WTC11 (cell line): ENCODE results near the gene SERPINA4. TPM values are rescaled to one million over a fixed set of nuclear protein-coding genes. Genes with fewer than 3 reads are reported as not detected.

Experiments used
- ATAC-seq: fragments of 200-7000 bp; cut with Tn5 transposase; 2 replicates; pipeline ENCODE4 v1.10.0; 2021; ENCODE audit warnings: mild to moderate bottlenecking, moderate library complexity
- CTCF ChIA-PET: fragments of 300-600 bp; sonication (Branson Sonifier 250); formaldehyde crosslinking; loops from one replicate; lab custom pipeline; 2021; ENCODE audit warnings: antibody characterized with exemption; lab: Charles Lee
- POLR2A ChIA-PET: fragments of 350-600 bp; sonication (Branson Sonifier 250); formaldehyde crosslinking; loops from one replicate; lab custom pipeline; 2021; ENCODE audit warnings: antibody characterized with exemption; lab: Charles Lee
- DNase-seq: peaks from one replicate; pipeline ENCODE4 v3.0.0; 2021; ENCODE audit warnings: low spot score
- H3K27ac Mint-ChIP-seq: 2 replicates; pipeline ENCODE4 v1.8.0; 2021; ENCODE audit warnings: mixed read lengths
- H3K27me3 Mint-ChIP-seq: 2 replicates; pipeline ENCODE4 v1.8.0; 2021; ENCODE audit warnings: low read depth, mild to moderate bottlenecking, moderate library complexity, mixed read lengths
- H3K36me3 Mint-ChIP-seq: 2 replicates; pipeline ENCODE4 v1.8.0; 2021; ENCODE audit warnings: mixed read lengths
- H3K4me1 Mint-ChIP-seq: 2 replicates; pipeline ENCODE4 v1.8.0; 2022; ENCODE audit warnings: mixed read lengths
- H3K4me3 Mint-ChIP-seq: 2 replicates; pipeline ENCODE4 v1.8.0; 2021; ENCODE audit warnings: mild to moderate bottlenecking, moderate library complexity, mixed read lengths
- H3K9me3 Mint-ChIP-seq: 2 replicates; pipeline ENCODE4 v1.8.0; 2021; ENCODE audit warnings: mixed read lengths
- CDX4 ChIP-seq: fragments of 250-450 bp; sonication (Bioruptor Pico); IDR thresholded peaks from 2 replicates; pipeline ENCODE4 v1.9.0; 2021; ENCODE audit warnings: moderate library complexity, mild to moderate bottlenecking, inconsistent platforms, borderline replicate concordance
- CREM ChIP-seq: sonication (generic); formaldehyde crosslinking; IDR thresholded peaks from 2 replicates; pipeline ENCODE4 v1.8.1; 2022; ENCODE audit warnings: mild to moderate bottlenecking, missing genetic modification reagents, moderate library complexity
- E2F5 ChIP-seq: sonication (generic); formaldehyde crosslinking; IDR thresholded peaks from 2 replicates; pipeline ENCODE4 v1.8.1; 2022; ENCODE audit warnings: mild to moderate bottlenecking, moderate library complexity, missing genetic modification reagents
- HMGXB4 ChIP-seq: sonication (generic); formaldehyde crosslinking; IDR thresholded peaks from 2 replicates; pipeline ENCODE4 v1.8.1; 2023; ENCODE audit warnings: mild to moderate bottlenecking, moderate library complexity, missing genetic modification reagents
- JAZF1 ChIP-seq: fragments of 250-450 bp; sonication (Bioruptor Pico); IDR thresholded peaks from 2 replicates; pipeline ENCODE4 v1.9.0; 2021; ENCODE audit warnings: moderate library complexity, mild to moderate bottlenecking, inconsistent platforms
- NR1H2 ChIP-seq: sonication (generic); formaldehyde crosslinking; IDR thresholded peaks from 2 replicates; pipeline ENCODE4 v1.9.0; 2021; ENCODE audit warnings: mild to moderate bottlenecking, moderate library complexity, missing genetic modification reagents
- PRRX2 ChIP-seq: fragments of 250-450 bp; sonication (Bioruptor Pico); IDR thresholded peaks from 2 replicates; pipeline ENCODE4 v1.8.0; 2021; ENCODE audit warnings: mild to moderate bottlenecking
- SMAD3 ChIP-seq: sonication (generic); formaldehyde crosslinking; IDR thresholded peaks from 2 replicates; pipeline ENCODE4 v1.8.0; 2022; ENCODE audit warnings: missing genetic modification reagents, mild to moderate bottlenecking, borderline replicate concordance
- SOX15 ChIP-seq: fragments of 250-450 bp; sonication (Bioruptor Pico); IDR thresholded peaks from 2 replicates; pipeline ENCODE4 v1.9.0; 2021; ENCODE audit warnings: mild to moderate bottlenecking
- ZNF416 ChIP-seq: fragments of 250-450 bp; sonication (Bioruptor Pico); IDR thresholded peaks from 2 replicates; pipeline ENCODE4 v1.9.0; 2021; ENCODE audit warnings: mild to moderate bottlenecking, inconsistent platforms
- total RNA-seq: library from RNA; stranded (reverse); gene quantifications from 3 replicates; pipeline ENCODE4 v1.2.3, GENCODE V29; 2021
- TF ChIP-seq, protein P1 (sequence below): sonication (generic); formaldehyde crosslinking; IDR thresholded peaks from 2 replicates; pipeline ENCODE4 v1.8.0; 2022; ENCODE audit warnings: mild to moderate bottlenecking, missing genetic modification reagents
- TF ChIP-seq, protein P2 (sequence below): sonication (generic); formaldehyde crosslinking; IDR thresholded peaks from 2 replicates; pipeline ENCODE4 v1.8.0; 2023; ENCODE audit warnings: missing genetic modification reagents, mild to moderate bottlenecking, borderline replicate concordance
- TF ChIP-seq, protein P3 (sequence below): fragments of 250-450 bp; sonication (Bioruptor Pico); IDR thresholded peaks from 2 replicates; pipeline ENCODE4 v1.9.0; 2021; ENCODE audit warnings: mild to moderate bottlenecking
- TF ChIP-seq, protein P4 (sequence below): sonication (generic); formaldehyde crosslinking; IDR thresholded peaks from 2 replicates; pipeline ENCODE4 v1.8.1; 2023; ENCODE audit warnings: mild to moderate bottlenecking, missing genetic modification reagents, borderline replicate concordance
- TF ChIP-seq, protein P5 (sequence below): sonication (generic); formaldehyde crosslinking; IDR thresholded peaks from 2 replicates; pipeline ENCODE4 v1.8.1; 2022; ENCODE audit warnings: low read depth, mild to moderate bottlenecking, moderate library complexity, missing genetic modification reagents, borderline replicate concordance

SERPINA4 gene
- total RNA-seq, 1 experiment from 2014 or later, result not detected

GRCh38 chr14:94602722-94603121 is 41.5 kb downstream of the SERPINA4 start (continued):
- no peak for TF ChIP-seq HMGXB4 (CRISPR knock-in tag)
- no peak for TF ChIP-seq E2F5
- TF ChIP-seq, protein P1, sequence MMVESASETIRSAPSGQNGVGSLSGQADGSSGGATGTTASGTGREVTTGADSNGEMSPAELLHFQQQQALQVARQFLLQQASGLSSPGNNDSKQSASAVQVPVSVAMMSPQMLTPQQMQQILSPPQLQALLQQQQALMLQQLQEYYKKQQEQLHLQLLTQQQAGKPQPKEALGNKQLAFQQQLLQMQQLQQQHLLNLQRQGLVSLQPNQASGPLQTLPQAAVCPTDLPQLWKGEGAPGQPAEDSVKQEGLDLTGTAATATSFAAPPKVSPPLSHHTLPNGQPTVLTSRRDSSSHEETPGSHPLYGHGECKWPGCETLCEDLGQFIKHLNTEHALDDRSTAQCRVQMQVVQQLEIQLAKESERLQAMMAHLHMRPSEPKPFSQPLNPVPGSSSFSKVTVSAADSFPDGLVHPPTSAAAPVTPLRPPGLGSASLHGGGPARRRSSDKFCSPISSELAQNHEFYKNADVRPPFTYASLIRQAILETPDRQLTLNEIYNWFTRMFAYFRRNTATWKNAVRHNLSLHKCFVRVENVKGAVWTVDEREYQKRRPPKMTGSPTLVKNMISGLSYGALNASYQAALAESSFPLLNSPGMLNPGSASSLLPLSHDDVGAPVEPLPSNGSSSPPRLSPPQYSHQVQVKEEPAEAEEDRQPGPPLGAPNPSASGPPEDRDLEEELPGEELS (CRISPR knock-in tag), result no peak
- TF ChIP-seq SOX15, result no peak
- no peak for TF ChIP-seq CDX4 (CRISPR knock-in tag)
- TF ChIP-seq PRRX2 (CRISPR knock-in tag), result no peak

DNA sequence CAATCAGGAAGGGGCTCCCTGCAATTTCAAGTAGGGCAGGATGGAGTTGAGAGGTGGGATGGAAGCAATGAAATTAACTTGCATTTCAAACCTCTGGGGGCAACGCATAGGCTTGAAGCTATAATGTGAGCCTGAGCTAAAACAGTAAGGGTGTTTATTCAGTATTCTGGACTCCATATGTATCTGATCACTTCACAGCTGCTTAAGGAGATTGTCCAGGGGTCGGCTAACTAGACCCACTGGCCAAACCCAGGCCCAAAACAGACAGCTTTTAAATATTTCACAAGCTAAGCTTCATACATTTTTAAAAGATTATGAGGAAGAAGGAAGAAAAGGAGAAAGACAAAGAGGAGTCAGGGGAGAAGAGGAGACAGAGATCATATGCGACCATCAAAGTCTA is 44.1 kb downstream of the SERPINA4 start:
- Mint-ChIP-seq H3K27me3 (peaks cover 8% of the 10 kb centered on the region), H3K36me3 (no peaks in the 10 kb centered on the region; the same call in 1 of the 2 replicates), H3K4me3 (no peak overlapping the region), H3K4me1 (0 out of 2 replicates have a peak, but pooled peaks cover 4% of the 10 kb centered on the region), H3K27ac (no peak overlapping the region), H3K9me3 (peaks cover 28% of the 10 kb centered on the region)
- ChIA-PET POLR2A (no interaction called here), CTCF (interaction anchor here (1.7 kb wide), 1 partner anchor 119 kb away, joined by 6 read pairs; no protein-coding TSS in a partner anchor)
- DNase-seq, result no peak
- no peak for ATAC-seq
- TF ChIP-seq, protein P2, sequence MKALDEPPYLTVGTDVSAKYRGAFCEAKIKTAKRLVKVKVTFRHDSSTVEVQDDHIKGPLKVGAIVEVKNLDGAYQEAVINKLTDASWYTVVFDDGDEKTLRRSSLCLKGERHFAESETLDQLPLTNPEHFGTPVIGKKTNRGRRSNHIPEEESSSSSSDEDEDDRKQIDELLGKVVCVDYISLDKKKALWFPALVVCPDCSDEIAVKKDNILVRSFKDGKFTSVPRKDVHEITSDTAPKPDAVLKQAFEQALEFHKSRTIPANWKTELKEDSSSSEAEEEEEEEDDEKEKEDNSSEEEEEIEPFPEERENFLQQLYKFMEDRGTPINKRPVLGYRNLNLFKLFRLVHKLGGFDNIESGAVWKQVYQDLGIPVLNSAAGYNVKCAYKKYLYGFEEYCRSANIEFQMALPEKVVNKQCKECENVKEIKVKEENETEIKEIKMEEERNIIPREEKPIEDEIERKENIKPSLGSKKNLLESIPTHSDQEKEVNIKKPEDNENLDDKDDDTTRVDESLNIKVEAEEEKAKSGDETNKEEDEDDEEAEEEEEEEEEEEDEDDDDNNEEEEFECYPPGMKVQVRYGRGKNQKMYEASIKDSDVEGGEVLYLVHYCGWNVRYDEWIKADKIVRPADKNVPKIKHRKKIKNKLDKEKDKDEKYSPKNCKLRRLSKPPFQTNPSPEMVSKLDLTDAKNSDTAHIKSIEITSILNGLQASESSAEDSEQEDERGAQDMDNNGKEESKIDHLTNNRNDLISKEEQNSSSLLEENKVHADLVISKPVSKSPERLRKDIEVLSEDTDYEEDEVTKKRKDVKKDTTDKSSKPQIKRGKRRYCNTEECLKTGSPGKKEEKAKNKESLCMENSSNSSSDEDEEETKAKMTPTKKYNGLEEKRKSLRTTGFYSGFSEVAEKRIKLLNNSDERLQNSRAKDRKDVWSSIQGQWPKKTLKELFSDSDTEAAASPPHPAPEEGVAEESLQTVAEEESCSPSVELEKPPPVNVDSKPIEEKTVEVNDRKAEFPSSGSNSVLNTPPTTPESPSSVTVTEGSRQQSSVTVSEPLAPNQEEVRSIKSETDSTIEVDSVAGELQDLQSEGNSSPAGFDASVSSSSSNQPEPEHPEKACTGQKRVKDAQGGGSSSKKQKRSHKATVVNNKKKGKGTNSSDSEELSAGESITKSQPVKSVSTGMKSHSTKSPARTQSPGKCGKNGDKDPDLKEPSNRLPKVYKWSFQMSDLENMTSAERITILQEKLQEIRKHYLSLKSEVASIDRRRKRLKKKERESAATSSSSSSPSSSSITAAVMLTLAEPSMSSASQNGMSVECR (CRISPR knock-in tag), result no peak
- TF ChIP-seq, protein P3, sequence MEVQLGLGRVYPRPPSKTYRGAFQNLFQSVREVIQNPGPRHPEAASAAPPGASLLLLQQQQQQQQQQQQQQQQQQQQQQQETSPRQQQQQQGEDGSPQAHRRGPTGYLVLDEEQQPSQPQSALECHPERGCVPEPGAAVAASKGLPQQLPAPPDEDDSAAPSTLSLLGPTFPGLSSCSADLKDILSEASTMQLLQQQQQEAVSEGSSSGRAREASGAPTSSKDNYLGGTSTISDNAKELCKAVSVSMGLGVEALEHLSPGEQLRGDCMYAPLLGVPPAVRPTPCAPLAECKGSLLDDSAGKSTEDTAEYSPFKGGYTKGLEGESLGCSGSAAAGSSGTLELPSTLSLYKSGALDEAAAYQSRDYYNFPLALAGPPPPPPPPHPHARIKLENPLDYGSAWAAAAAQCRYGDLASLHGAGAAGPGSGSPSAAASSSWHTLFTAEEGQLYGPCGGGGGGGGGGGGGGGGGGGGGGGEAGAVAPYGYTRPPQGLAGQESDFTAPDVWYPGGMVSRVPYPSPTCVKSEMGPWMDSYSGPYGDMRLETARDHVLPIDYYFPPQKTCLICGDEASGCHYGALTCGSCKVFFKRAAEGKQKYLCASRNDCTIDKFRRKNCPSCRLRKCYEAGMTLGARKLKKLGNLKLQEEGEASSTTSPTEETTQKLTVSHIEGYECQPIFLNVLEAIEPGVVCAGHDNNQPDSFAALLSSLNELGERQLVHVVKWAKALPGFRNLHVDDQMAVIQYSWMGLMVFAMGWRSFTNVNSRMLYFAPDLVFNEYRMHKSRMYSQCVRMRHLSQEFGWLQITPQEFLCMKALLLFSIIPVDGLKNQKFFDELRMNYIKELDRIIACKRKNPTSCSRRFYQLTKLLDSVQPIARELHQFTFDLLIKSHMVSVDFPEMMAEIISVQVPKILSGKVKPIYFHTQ (CRISPR knock-in tag), result no peak
- TF ChIP-seq ZNF416 (CRISPR knock-in tag), result no peak
- TF ChIP-seq SMAD3 (CRISPR knock-in tag), result no peak
- TF ChIP-seq JAZF1 (CRISPR knock-in tag), result no peak
- TF ChIP-seq, protein P4, sequence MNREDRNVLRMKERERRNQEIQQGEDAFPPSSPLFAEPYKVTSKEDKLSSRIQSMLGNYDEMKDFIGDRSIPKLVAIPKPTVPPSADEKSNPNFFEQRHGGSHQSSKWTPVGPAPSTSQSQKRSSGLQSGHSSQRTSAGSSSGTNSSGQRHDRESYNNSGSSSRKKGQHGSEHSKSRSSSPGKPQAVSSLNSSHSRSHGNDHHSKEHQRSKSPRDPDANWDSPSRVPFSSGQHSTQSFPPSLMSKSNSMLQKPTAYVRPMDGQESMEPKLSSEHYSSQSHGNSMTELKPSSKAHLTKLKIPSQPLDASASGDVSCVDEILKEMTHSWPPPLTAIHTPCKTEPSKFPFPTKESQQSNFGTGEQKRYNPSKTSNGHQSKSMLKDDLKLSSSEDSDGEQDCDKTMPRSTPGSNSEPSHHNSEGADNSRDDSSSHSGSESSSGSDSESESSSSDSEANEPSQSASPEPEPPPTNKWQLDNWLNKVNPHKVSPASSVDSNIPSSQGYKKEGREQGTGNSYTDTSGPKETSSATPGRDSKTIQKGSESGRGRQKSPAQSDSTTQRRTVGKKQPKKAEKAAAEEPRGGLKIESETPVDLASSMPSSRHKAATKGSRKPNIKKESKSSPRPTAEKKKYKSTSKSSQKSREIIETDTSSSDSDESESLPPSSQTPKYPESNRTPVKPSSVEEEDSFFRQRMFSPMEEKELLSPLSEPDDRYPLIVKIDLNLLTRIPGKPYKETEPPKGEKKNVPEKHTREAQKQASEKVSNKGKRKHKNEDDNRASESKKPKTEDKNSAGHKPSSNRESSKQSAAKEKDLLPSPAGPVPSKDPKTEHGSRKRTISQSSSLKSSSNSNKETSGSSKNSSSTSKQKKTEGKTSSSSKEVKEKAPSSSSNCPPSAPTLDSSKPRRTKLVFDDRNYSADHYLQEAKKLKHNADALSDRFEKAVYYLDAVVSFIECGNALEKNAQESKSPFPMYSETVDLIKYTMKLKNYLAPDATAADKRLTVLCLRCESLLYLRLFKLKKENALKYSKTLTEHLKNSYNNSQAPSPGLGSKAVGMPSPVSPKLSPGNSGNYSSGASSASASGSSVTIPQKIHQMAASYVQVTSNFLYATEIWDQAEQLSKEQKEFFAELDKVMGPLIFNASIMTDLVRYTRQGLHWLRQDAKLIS (CRISPR knock-in tag), result no peak
- TF ChIP-seq CREM (CRISPR knock-in tag), result no peak
- no peak for TF ChIP-seq HMGXB4 (CRISPR knock-in tag)
- TF ChIP-seq, protein P5, sequence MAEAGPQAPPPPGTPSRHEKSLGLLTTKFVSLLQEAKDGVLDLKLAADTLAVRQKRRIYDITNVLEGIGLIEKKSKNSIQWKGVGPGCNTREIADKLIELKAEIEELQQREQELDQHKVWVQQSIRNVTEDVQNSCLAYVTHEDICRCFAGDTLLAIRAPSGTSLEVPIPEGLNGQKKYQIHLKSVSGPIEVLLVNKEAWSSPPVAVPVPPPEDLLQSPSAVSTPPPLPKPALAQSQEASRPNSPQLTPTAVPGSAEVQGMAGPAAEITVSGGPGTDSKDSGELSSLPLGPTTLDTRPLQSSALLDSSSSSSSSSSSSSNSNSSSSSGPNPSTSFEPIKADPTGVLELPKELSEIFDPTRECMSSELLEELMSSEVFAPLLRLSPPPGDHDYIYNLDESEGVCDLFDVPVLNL (CRISPR knock-in tag), result no peak
- no peak for TF ChIP-seq NR1H2 (CRISPR knock-in tag)
